Common myeloid progenitor, CD34-positive (primary cell): ENCODE data around the gene EGLN3.
A peak's percentile ranks its signal among the peaks of the same experiment; 100 is the strongest.

Source experiments
- CTCF ChIA-PET: fragments of 350-600 bp; sonication (Branson Sonifier 250); formaldehyde crosslinking; loops from one replicate; lab custom pipeline; 2021; ENCODE audit warnings: antibody characterized with exemption; lab: Charles Lee
- POLR2A ChIA-PET: fragments of 350-600 bp; sonication (Branson Sonifier 250); formaldehyde crosslinking; loops from one replicate; lab custom pipeline; 2021; ENCODE audit warnings: antibody characterized with exemption; lab: Charles Lee
- DNase-seq, 3 donors: peaks; one replicate each; pipeline versions ENCODE4 v3.0.0 to v3.0.0-alpha.2; 2013
- H3K27ac ChIP-seq, 2 experiments: 1 replicate in 1 of 2; 2 replicates in 1 of 2; pipeline ENCODE4 v1.7.0; 2013; ENCODE audit warnings: inconsistent platforms in 2 of 2, low read length in 2 of 2, mild to moderate bottlenecking in 2 of 2, low read depth in 1 of 2, moderate library complexity in 1 of 2; ENCODE audit not compliant: severe bottlenecking in 2 of 2, insufficient read depth in 1 of 2, poor library complexity in 1 of 2
- H3K27me3 ChIP-seq, 5 experiments: replicated peaks in 2 of 5; 1 replicate in 3 of 5; 2 replicates in 2 of 5; pipeline versions ENCODE4 v1.6.1 to v1.7.0; 2013; ENCODE audit warnings: low read length in 4 of 5, mild to moderate bottlenecking in 2 of 5, moderate library complexity in 2 of 5, inconsistent platforms in 1 of 5; ENCODE audit not compliant: insufficient read depth in 5 of 5, control insufficient read depth in 4 of 5
- H3K36me3 ChIP-seq, 4 experiments: 1 replicate in 2 of 4; 2 replicates in 2 of 4; pipeline versions ENCODE4 v1.6.1 to v1.7.0; 2013; ENCODE audit warnings: low read length in 3 of 4, control low read depth in 1 of 4, mild to moderate bottlenecking in 1 of 4; ENCODE audit not compliant: control insufficient read depth in 4 of 4, insufficient read depth in 4 of 4
- H3K4me1 ChIP-seq, 4 experiments: 1 replicate in 3 of 4; 2 replicates in 1 of 4; pipeline versions ENCODE4 v1.6.1 to v1.7.1; 2013; ENCODE audit warnings: low read length in 3 of 4, mild to moderate bottlenecking in 3 of 4, control low read depth in 1 of 4, inconsistent platforms in 1 of 4, moderate library complexity in 1 of 4; ENCODE audit not compliant: control insufficient read depth in 4 of 4, insufficient read depth in 4 of 4; ENCODE audit errors: control extremely low read depth in 1 of 4
- H3K4me3 ChIP-seq, 7 experiments: 1 replicate in 4 of 7; 2 replicates in 3 of 7; pipeline versions ENCODE4 v1.5.1 to v1.7.0; 2013; ENCODE audit warnings: mild to moderate bottlenecking in 7 of 7, low read length in 6 of 7, moderate library complexity in 6 of 7, inconsistent platforms in 2 of 7, low read depth in 2 of 7, control low read depth in 1 of 7; ENCODE audit not compliant: insufficient read depth in 4 of 7, control insufficient read depth in 1 of 7; ENCODE audit errors: extremely low read depth in 1 of 7
- H3K9me3 ChIP-seq, 5 experiments: 1 replicate in 4 of 5; 2 replicates in 1 of 5; pipeline versions ENCODE4 v1.6.1 to v1.7.1; 2013; ENCODE audit warnings: low read length in 4 of 5, mild to moderate bottlenecking in 2 of 5, inconsistent platforms in 1 of 5, low read depth in 1 of 5, moderate library complexity in 1 of 5; ENCODE audit not compliant: control insufficient read depth in 4 of 5, insufficient read depth in 2 of 5; ENCODE audit errors: control extremely low read depth in 1 of 5
- WGBS: methylation state at CpG from one replicate; pipeline ENCODE4 v1.1.5; 2013; ENCODE audit not compliant: insufficient coverage; 5-methylcytosine and 5-hydroxymethylcytosine counted together

The EGLN3 gene

DNA sequence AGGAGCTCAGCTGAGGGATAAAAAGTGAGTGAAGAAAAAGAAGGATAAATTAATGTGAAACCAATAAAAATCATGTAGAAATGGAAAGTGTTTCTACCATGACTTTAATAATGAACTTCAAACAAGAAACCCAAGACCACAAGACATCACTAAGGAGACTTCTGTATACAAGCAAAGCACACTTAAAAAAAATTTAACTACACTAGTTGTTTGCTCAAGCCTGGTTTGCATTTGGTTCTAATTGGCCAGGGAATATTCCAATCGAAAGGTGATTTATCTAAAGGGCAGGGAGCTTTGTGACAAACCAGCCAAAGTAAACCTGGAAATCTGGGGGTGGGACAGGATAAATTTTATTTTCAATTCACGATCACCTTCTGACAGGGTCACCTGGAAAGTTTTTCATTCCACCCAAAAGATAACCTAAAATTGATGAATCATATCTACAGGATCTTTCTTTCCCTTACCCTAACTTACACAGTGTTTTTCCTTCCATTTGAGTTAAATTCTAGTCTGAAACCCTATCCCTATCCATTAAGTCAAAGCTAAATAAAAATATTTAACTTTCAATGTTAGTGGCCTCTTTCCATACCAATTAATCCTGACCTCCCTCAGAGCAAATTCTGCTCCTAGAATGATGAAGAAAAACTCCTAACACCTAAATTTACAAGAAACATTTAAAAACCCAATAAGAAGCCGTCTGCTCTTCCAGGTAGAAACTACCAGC is 2.6 kb downstream of the EGLN3 start:
- peak overlapping the region in 1 of 2 experiments; percentile 60 for H3K27ac ChIP-seq
- peak overlapping the region in 4 of 7 experiments; percentile 70 to 83 (median 80) for H3K4me3 ChIP-seq
- CTCF ChIA-PET = no interaction called here
- POLR2A ChIA-PET = no interaction called here
- peaks cover 0 to 14% (median 0%) of the 10 kb centered on the region in 5 experiments for H3K27me3 ChIP-seq
- H3K4me1 ChIP-seq = peaks cover 12 to 66% (median 28%) of the 10 kb centered on the region in 4 experiments
- DNase-seq = peak in 2 of 3 donors; percentile 56 to 71
- WGBS = 96% methylated on average over 3 of the region's 3 CpGs
- H3K36me3 ChIP-seq = no peaks in the 10 kb centered on the region
- H3K9me3 ChIP-seq = no peaks in the 10 kb centered on the region

DNA sequence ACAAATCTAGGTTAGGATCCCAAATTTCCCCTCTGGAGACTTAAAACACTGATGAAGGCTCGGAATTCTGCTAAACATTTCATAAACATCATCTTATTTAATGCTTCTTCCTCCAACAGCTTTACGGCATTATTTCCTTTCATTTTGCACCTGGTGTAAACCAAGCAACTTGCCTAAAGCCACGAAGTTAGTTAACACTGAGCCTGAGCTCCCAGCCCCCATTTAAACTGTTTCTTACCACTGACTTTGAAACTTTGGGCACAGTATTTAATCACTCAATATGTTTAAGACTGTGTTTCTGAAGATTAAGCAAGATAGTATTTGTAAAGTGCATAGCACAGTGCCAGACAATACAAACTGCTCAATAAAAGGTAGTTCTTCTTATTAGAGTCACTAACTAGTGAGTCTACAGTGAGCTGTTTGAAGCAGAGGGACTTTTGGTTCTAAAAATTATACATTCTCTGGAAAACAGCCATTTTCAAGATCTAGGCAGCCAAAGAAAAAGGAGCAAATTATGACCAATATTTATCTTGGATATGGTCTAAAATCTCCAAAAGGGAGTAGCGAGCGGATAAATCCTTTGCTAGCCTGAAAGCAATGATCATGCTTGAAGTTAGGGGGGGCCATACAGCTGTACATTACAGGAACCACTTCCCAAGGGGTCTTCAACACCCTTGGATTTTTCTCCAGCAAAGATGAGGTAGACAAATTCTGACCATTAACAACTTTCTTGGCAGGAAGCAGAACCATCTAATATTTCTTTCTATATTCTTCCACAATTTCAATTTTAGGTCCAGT is 4.0 kb downstream of the EGLN3 start:
- H3K27me3 ChIP-seq = peaks cover 0 to 14% (median 0%) of the 10 kb centered on the region in 5 experiments
- peaks cover 12 to 80% (median 35%) of the 10 kb centered on the region in 4 experiments for H3K4me1 ChIP-seq
- ChIA-PET POLR2A (interaction anchor here (0.9 kb wide), 1 partner anchor 252 kb away, joined by 3 read pairs; no protein-coding TSS in a partner anchor), CTCF (no interaction called here)
- WGBS = 40% methylated on average over 5 of the region's 5 CpGs
- peak overlapping the region in 5 of 7 experiments; percentile 21 to 75 (median 49) for H3K4me3 ChIP-seq
- H3K9me3 ChIP-seq = no peaks in the 10 kb centered on the region
- peak in 2 of 3 donors; percentile 56 to 61 for DNase-seq
- H3K36me3 ChIP-seq = no peaks in the 10 kb centered on the region
- H3K27ac ChIP-seq = peak overlapping the region in 1 of 2 experiments; percentile 60

- ChIA-PET CTCF (interaction anchor here (0.7 to 1.7 kb wide), 8 partner anchors 9 to 41 kb away, joined by 3 to 7 read pairs (median 3); no protein-coding TSS in a partner anchor), POLR2A (interaction anchor here (0.8 kb wide), 1 partner anchor 114 kb away, joined by 3 read pairs; no protein-coding TSS in a partner anchor)
- Histone ChIP-seq H3K36me3 (no peaks in the 10 kb centered on the region), H3K27me3 (peaks cover 0 to 13% (median 0%) of the 10 kb centered on the region in 5 experiments), H3K9me3 (no peaks in the 10 kb centered on the region), H3K27ac (peak overlapping the region in 1 of 2 experiments; percentile 60), H3K4me3 (no peak overlapping the region), H3K4me1 (peaks cover 11 to 79% (median 29%) of the 10 kb centered on the region in 4 experiments)
- no peak for DNase-seq
- 100% methylated on average over 4 of the region's 4 CpGs for WGBS
Measured at GRCh38 chr14:33945210-33946088, 5.4 kb downstream of the EGLN3 start.

DNA sequence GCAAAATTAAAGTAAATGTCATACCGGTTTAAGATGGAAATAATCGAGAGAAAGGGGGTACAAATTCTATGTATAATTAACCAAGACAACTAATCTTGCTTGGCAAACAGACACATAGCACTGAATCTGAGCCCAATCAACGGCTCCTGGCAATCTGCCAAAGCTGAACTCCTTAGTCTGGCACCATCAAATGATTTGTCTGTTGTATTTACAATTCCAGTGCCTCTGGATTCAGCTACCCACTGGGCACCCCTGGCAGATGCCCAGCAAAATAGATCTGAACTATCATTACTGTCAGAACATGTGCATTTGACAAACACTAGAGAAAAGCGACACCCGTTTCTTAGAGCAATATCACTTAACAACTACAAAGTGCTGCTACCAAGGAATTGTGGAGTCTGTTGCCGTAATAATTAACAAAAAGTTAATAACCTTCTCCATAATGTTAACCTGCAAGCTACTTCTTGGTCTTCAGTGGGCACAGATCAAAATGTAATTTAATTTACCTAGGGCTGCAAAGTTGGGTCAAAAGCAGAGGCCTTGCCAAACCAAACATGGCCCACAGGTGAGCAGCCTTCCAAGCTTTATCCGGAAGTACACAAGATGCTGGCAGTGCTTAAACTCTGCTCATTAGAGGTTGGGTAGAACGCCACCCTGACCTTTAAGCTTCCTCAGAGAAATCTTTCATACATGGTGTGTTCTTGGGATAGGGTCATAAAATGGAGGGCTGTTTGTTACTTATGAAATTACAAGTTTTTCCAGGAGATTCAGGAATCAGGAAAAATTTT is 7.6 kb downstream of the EGLN3 start:
- Histone ChIP-seq H3K4me1 (peaks cover 6 to 66% (median 23%) of the 10 kb centered on the region in 4 experiments), H3K36me3 (no peaks in the 10 kb centered on the region), H3K27ac (peak overlapping the region in 1 of 2 experiments; percentile 33), H3K4me3 (peak overlapping the region in 1 of 7 experiments; percentile 13), H3K27me3 (no peaks in the 10 kb centered on the region), H3K9me3 (no peaks in the 10 kb centered on the region)
- WGBS = 95% methylated on average over 4 of the region's 8 CpGs
- DNase-seq = peak in 1 of 3 donors; percentile 30
- CTCF ChIA-PET = interaction anchor here (1.0 to 1.6 kb wide), 4 partner anchors 14 to 155 kb away, joined by 3 to 6 read pairs (median 4); no protein-coding TSS in a partner anchor
- POLR2A ChIA-PET = no interaction called here

DNA sequence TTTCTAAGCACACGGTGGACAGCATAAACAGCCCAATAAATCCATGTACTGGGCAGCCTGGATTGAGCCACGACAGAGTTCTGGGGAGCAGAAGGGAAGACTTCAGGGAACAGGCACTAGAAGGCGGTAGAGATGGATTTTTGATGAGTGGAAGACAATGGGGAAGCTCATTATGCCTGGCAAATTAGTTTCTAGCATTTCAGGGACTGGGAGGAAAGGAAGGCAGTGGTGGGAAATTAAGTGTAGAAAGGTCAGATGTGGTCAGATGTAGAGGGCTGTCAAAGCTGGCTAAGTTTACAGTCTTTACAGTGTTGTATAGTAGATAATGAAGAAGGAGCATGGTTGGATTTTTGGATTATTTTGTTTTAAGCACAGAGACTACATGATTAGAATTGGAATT is 9.2 kb downstream of the EGLN3 start:
- Histone ChIP-seq H3K27ac (peak overlapping the region in 1 of 2 experiments; percentile 47), H3K27me3 (no peaks in the 10 kb centered on the region), H3K9me3 (no peaks in the 10 kb centered on the region), H3K4me1 (peaks cover 3 to 67% (median 22%) of the 10 kb centered on the region in 4 experiments), H3K36me3 (no peaks in the 10 kb centered on the region), H3K4me3 (peak overlapping the region in 1 of 7 experiments; percentile 39)
- 83% methylated on average over 3 of the region's 3 CpGs for WGBS
- ChIA-PET CTCF (interaction anchor here (0.8 to 1.6 kb wide), 5 partner anchors 10 to 157 kb away, joined by 3 to 4 read pairs (median 3); no protein-coding TSS in a partner anchor), POLR2A (interaction anchor here (0.6 kb wide), 1 partner anchor 16 kb away, joined by 5 read pairs; no protein-coding TSS in a partner anchor)
- DNase-seq = no peak
